Stimulated activated memory B cell treated with anti-CD40 and anti-IgM and Interleukin-4, amounts not matched to agents 10 μg/mL and 1 μg/mL and 100 μg/mL, for 72 hours (primary cell): ENCODE data around the gene FAM72B.
"Not testable (repeated sequence)": the region's sequence is repeated elsewhere in the genome, so short reads cannot be mapped to it uniquely, and the experiment has no call there.

Experiments
- ATAC-seq: fragments of 150-1000 bp; cut with Tn5 transposase; 2 replicates; pipeline ENCODE4 v1.10.0; 2021
- H3K27ac Mint-ChIP-seq: one replicate; pipeline ENCODE4 v1.8.0; 2022; ENCODE audit warnings: mild to moderate bottlenecking, mixed read lengths
- H3K27me3 Mint-ChIP-seq: one replicate; pipeline ENCODE4 v1.8.0; 2022; ENCODE audit warnings: mixed read lengths
- H3K36me3 Mint-ChIP-seq: one replicate; pipeline ENCODE4 v1.8.0; 2022; ENCODE audit warnings: mixed read lengths
- H3K4me1 Mint-ChIP-seq: one replicate; pipeline ENCODE4 v1.8.0; 2022; ENCODE audit warnings: mixed read lengths
- H3K4me3 Mint-ChIP-seq: one replicate; pipeline ENCODE4 v1.8.0; 2022; ENCODE audit warnings: mild to moderate bottlenecking, moderate library complexity, mixed read lengths
- H3K9me3 Mint-ChIP-seq: one replicate; pipeline ENCODE4 v1.8.0; 2022; ENCODE audit warnings: mixed read lengths

Gene FAM72B

DNA sequence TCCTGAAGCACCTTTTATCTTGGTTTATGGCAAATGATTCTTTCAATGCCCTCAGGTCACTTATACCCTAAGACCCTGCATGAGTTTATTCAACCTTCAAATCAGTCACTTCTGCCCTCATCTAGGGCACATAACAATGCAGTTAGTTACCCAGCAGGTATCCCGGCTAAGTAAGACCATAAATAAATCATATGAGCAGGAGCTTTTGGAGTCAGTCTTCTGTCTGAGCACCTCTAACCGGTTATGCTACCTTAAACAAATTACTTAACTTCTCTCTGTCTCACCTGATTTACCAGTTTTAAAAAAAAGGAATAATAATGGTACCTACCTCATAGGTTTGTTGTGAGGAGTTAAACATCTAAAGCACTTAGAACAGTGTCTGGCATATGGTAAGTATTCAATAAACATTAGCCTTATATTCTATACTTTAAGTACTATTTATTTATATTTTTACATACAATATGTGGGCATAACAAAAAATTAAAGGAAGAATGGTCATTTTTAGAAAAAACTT is 16.9 kb downstream of the FAM72B start:
- not testable (repeated sequence) for H3K36me3 Mint-ChIP-seq, H3K4me3 Mint-ChIP-seq, H3K9me3 Mint-ChIP-seq, H3K27ac Mint-ChIP-seq, ATAC-seq, H3K27me3 Mint-ChIP-seq, H3K4me1 Mint-ChIP-seq

DNA sequence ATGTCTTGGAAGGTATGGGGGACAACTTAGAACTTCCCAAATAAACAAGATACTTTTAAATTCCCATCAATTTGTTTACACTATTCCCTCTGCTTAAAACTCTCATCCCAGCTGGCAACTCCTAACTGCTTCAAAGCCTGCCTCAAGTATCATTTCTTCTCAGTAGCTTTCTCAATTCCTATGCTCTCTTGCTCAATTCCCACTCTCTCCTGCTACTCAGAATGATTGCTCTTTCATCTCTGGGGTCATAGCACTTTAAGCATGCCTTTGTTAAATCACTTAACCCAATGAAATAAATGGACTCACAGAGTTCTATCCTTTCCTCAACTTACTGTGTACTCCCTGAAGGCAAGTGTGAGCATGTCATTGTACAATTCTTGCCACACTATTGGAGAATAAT is 18.8 kb downstream of the FAM72B start:
- not testable (repeated sequence) for H3K27ac Mint-ChIP-seq, ATAC-seq, H3K36me3 Mint-ChIP-seq

DNA sequence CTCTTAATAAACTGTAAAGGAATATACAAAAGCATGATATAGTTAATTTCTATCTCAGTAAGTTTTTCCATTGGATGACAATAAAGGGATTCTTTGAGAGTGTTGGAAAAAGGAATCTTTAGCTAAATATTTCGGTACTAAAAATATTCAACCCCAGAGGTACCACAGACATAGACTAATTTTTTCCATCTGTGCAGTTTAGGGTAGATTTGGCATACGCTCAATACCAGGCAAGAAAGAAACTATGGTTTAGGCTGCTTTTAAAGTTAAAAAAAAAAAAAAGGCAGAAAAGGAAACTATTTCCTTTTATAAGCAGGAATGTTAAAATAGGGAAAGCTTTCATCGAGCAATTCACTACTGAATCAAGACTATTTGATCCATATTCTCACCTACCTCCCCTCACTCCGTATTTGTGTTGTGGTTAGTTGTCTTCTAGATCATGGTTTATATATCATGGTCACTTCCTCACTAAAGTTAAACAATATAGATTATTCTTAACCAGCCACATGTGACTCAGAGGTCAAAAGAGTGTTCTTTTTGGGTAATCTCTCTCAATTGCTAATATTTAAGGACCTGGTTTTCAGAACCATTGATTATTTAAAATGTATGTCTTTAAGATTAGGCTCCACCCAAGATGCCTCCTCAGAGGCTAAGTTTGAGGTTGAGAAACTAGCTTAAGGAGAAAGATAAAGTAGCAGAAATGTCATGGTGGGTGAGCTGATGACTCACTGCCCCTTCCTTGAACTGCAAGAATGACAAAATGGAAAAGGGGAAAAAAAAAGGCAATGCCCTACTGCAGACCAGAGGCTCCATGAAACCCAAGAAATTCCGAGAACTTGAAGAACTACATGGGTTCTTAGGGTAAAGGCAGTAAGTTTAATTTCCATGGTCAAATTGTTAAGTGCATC is 20.0 kb downstream of the FAM72B start:
- not testable (repeated sequence) for H3K27me3 Mint-ChIP-seq, H3K4me1 Mint-ChIP-seq, ATAC-seq, H3K9me3 Mint-ChIP-seq, H3K36me3 Mint-ChIP-seq, H3K27ac Mint-ChIP-seq, H3K4me3 Mint-ChIP-seq

More for the DNA sequence above, 18.8 kb downstream of the FAM72B start:
- not testable (repeated sequence) for H3K4me3 Mint-ChIP-seq, H3K4me1 Mint-ChIP-seq, H3K9me3 Mint-ChIP-seq, H3K27me3 Mint-ChIP-seq

DNA sequence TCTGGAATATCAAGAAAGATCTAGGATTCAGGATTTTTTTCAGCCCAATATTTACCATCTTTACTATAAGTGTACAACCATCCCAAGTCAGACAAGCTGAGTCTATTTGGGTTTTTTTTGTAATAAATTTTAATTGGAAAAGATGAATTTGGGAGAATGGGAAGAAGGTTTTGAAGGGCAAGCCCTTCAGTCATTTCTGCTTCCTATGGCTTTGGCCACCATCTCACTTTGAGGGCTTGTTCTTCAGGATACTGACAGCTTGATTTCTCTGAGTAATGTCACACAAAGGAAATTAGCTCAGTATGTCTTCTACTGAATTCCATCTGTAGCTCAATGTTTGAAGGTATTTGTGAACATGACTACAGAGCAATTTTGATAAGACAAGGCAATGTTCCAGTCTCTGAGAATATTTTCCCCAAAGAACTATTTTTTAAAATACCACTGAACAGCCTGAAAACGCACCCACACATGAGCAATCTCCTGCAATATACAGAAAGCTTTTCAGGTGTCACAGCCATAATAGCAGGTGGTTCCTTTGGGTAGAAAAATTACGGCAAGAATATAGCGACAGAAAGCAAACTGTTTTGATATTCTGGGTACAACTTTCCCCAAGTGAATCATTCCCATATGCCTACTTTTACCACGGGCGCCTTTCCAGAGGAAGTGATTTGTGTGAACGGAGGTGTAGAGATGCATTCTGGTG is 22.8 kb downstream of the FAM72B start:
- not testable (repeated sequence) for H3K27ac Mint-ChIP-seq, H3K9me3 Mint-ChIP-seq, H3K4me1 Mint-ChIP-seq, H3K4me3 Mint-ChIP-seq, H3K36me3 Mint-ChIP-seq, ATAC-seq, H3K27me3 Mint-ChIP-seq

DNA sequence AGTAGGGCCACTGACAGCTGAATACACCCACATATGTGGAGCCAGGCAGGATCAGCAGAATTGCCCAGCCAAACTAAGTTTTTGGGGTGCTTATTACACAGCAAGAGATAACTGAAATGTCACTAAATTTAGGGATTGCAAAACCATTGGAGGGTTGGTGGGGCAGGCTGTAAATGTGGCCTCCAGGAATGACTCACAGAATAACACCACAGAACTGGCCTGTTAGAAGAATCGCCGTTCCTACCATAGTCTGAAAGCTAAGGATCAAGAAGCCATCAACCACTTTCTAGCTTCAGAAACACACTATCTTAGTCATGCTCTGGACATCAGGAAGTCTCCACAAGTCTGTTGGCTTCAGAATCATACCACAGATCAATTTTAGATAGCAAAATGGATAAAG is 24.0 kb downstream of the FAM72B start:
- H3K27ac Mint-ChIP-seq, ATAC-seq, H3K36me3 Mint-ChIP-seq, H3K4me1 Mint-ChIP-seq, H3K9me3 Mint-ChIP-seq, H3K27me3 Mint-ChIP-seq, H3K4me3 Mint-ChIP-seq: not testable (repeated sequence)

DNA sequence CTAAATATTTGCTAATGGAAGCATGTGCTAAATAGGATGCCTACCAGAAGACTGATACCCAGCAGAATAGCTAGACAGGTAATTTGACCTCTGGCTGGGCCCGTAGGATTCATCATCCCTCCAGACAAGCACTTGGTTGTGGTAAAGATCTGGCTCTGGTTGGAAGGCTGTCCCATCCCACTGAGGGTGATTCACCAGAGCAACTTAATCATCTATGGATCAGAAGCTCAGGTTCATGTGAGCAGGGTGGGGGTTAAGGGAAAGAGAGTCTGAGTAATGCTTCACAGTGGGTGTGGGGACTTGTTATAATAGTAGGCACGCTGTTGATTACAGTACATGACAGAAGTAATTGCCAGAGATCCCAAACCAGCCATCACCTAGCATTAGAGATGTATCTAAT is 26.5 kb downstream of the FAM72B start:
- not testable (repeated sequence) for H3K36me3 Mint-ChIP-seq, H3K9me3 Mint-ChIP-seq, H3K4me1 Mint-ChIP-seq, H3K4me3 Mint-ChIP-seq, H3K27ac Mint-ChIP-seq, H3K27me3 Mint-ChIP-seq, ATAC-seq

DNA sequence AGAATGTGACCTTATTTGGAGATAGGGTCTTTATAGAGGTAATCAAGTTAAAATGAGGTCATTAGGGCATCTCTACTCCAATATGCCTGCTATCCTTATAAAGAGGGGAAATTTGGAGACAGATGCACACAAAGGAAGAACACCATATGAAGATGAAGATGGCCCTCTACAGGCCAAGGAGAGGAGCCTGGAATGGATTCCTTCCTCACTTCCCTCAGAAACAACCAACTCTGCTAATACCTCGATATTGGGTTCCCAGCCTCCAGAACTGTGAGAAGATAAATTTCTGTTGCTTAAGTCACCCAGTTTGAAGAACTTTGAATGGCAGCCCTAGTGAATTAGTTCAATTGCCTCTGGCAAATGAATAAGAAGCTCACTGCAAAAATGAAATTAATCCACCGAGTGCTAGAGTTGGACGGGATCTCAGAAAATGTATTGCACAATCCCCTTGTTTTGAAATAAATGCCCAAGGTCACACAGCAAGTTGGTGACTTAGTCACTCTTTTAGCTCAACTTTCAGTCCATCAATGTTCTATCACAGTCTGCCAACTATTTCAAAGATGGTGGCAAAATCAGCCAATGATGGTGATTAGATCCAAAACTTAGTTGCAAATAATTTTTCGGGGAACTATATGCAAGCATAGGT is 27.1 kb downstream of the FAM72B start:
- H3K27me3 Mint-ChIP-seq, H3K27ac Mint-ChIP-seq, H3K36me3 Mint-ChIP-seq, ATAC-seq, H3K4me3 Mint-ChIP-seq, H3K9me3 Mint-ChIP-seq, H3K4me1 Mint-ChIP-seq: not testable (repeated sequence)

DNA sequence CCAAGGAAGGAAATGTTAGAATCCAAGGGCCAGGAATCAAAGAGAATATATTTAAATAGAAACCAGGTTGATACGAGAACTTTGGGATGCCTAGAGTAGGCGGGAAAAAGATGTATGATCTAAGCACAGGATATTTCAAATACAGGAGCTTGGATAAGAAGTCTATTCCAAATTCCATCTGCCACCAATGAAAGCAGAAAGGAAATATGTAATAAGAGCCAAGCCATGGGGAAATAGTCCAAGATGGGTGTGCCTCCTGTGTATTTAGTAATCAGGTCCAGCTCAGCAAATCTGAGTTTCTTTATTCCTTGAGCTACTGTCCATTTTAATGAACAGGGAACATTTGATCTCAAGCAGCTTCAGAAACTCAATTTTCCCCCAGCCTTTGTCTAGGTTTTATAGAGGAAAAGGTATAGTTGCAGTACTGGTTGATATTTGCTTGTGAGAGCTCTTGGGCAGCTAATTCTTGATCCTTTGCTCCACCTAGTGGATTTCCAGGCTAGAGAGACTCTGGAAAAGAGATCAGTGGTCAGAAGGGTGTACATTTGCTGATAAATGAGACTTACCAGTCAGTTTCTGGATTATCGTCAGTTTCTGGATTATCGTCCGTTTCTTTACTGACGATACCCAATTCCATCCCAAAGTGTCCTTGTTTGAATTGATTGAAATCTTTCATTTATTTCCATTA is 28.3 kb downstream of the FAM72B start:
- not testable (repeated sequence) for ATAC-seq, H3K36me3 Mint-ChIP-seq, H3K4me3 Mint-ChIP-seq, H3K27me3 Mint-ChIP-seq, H3K27ac Mint-ChIP-seq, H3K4me1 Mint-ChIP-seq, H3K9me3 Mint-ChIP-seq

DNA sequence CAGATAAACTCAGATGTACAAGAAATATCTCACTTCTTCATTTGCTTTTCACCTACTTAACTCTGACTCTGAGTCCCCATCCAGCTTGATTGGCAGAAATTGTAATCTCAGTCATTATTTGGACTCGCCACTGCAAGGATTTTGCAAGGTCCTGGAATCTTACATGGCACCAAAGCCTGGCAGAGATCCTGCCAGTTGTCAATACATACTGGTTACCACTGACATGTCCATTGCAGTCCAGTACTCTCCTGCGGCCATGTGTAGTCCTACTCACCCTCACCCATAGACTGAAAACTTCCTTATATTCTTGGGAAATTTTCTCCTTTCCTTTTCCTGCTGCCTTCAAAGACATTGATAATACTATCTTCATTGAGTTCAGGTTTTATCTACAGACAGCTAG is 29.3 kb downstream of the FAM72B start:
- H3K9me3 Mint-ChIP-seq, H3K4me3 Mint-ChIP-seq, H3K27ac Mint-ChIP-seq, H3K27me3 Mint-ChIP-seq, H3K4me1 Mint-ChIP-seq, H3K36me3 Mint-ChIP-seq, ATAC-seq: not testable (repeated sequence)

DNA sequence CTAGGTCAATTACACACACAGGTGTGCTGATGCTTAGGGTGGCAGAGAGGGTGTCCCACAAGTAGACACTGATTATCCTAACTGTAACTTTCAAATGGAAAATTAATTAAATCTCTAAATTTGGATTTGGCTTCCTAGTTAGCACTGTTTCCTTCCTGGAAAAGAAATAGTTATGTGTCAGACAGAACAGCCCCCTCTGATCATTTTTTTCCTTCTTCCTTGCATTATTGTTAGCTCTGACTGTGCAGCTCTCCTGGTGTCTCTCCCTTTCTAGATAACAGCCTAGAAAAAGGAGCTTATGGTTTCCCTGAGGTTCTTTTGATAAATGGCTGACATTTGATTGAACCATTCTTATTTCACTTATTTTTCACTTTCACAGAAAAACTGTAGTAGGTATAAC is 31.4 kb downstream of the FAM72B start:
- H3K36me3 Mint-ChIP-seq, H3K27me3 Mint-ChIP-seq, H3K27ac Mint-ChIP-seq, H3K4me1 Mint-ChIP-seq, H3K4me3 Mint-ChIP-seq, ATAC-seq, H3K9me3 Mint-ChIP-seq: not testable (repeated sequence)

DNA sequence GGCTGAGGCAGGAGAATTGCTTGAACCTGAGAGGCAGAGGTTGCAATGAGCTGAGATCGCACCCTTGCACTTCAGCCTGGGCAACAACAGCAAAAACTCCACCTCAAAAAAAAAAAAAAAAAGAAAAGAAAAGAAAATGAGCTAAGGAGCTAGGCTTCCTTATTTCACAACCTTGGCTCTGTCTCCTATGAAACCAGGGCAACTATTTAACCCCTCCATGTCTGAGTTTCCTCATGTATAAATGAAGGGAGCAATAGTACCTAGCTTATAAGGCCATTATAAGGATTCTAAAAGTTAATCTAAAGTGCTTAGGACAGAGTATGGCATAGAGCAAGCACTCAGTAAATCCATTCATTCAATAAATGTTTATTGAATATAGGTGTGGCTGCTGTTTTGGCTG is 32.8 kb downstream of the FAM72B start:
- H3K4me3 Mint-ChIP-seq, H3K4me1 Mint-ChIP-seq, H3K27ac Mint-ChIP-seq, H3K36me3 Mint-ChIP-seq, ATAC-seq, H3K27me3 Mint-ChIP-seq, H3K9me3 Mint-ChIP-seq: not testable (repeated sequence)

DNA sequence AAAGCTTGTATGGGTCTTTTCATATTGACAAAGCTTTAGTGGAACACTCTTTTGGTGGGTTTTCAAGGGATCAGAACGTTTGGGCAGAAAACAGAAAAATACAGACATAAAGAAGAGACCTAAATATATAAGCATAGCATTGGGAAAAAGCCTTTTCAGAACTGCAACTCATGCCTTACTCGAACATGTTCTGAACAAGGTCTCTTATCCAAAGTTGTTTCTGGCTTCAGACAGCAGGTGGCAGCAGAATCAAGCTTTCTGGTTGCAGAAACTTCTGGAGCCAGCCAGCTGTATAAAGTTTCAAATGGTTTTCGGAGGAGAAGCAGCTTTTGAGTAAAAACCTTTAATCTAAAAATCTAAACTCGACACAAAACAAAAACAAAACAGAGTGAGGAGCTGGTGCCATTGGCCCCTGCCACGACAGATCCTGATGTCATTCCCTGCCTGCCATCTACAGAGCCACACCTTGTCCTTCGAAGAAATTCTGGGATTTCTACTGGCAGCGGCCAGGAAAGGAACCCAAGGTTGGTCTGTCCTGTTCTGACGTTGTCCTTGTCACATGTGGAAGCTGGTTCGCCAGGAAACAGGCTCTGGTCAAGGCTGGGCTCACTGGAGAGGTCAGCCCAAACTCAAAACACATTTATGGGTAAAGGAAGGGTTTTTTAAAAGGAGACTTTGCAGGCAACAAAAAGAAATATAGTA is 35.5 kb downstream of the FAM72B start:
- not testable (repeated sequence) for H3K36me3 Mint-ChIP-seq, H3K27ac Mint-ChIP-seq, H3K4me1 Mint-ChIP-seq, H3K4me3 Mint-ChIP-seq, H3K27me3 Mint-ChIP-seq, H3K9me3 Mint-ChIP-seq
- ATAC-seq = peak; percentile 62

DNA sequence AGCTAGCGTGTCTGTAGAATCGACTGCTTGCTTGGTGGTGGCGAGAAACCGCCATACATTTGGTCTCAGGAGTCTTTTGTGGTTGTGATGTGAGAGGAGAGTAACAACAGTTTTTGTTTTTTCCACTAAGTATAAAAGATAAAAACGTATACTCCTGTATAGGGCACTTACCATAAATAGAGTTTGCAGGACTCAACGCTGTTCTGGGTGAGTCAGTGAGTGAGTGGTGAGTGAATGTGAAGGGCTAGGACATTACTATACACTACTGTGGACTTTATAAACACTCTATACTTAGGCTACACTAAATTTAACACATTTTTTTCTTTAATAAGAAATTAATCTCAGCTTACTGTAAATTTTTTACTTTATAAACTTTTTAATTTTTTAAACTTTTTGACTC is 43.7 kb downstream of the FAM72B start:
- H3K27ac Mint-ChIP-seq, H3K36me3 Mint-ChIP-seq, ATAC-seq, H3K9me3 Mint-ChIP-seq, H3K4me1 Mint-ChIP-seq, H3K27me3 Mint-ChIP-seq, H3K4me3 Mint-ChIP-seq: not testable (repeated sequence)

DNA sequence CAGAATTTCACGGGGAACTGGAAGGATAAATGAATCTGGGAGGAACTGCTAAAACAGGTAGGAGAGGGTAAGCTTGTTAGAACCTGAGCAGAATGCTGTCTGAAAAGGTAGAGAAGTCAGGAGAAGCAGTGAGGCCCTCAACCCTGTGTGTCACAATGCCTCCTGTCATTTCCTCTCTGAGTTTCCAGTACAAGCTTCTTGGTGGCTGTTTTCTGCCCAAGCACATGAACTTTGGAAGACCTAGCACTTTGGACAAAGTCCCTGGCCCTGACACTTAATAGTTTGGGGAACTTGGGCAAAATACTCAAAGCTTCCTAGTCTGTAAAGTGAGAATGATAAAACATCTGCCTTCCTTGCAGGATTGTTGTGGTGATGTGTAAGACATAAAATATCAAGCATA is 52.6 kb downstream of the FAM72B start:
- H3K36me3 Mint-ChIP-seq, H3K27me3 Mint-ChIP-seq, H3K4me1 Mint-ChIP-seq, H3K9me3 Mint-ChIP-seq, H3K4me3 Mint-ChIP-seq, H3K27ac Mint-ChIP-seq, ATAC-seq: not testable (repeated sequence)

DNA sequence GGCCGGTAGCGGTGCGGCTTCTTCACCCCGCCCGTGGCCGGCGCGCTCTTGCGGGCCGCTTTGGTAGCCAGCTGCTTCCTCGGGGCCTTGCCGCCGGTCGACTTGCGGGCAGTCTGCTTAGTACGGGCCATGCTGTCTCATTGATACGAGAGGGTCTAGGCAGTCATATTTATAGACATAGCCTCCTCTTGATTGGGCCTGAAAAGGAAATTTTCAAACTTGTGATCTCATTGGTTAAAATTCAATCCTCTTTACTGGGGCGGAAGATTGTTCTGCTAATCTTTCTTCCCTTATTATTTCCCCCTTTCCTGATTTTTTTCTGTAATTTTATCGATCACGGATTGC is 65.7 kb downstream of the FAM72B start:
- H3K27me3 Mint-ChIP-seq, H3K9me3 Mint-ChIP-seq: not testable (repeated sequence)

More for the DNA sequence above, 65.7 kb downstream of the FAM72B start:
- peak; percentile 66 for ATAC-seq
- not testable (repeated sequence) for H3K27ac Mint-ChIP-seq, H3K4me1 Mint-ChIP-seq, H3K36me3 Mint-ChIP-seq
- peak overlapping the region; percentile 59 for H3K4me3 Mint-ChIP-seq
